Liver (tissue), 9 donors: ENCODE measurements around the gene GRIN1. TPM values are rescaled to one million over a fixed set of nuclear protein-coding genes. Genes with fewer than 3 reads are reported as not detected.

ENCODE experiments used
- DNase-seq: peaks from one replicate; pipeline ENCODE4 v3.0.0-alpha.2; 2017; ENCODE audit warnings: low spot score
- H3K27ac ChIP-seq, 2 donors: one replicate each; pipeline ENCODE4 v1.7.0; 2013; ENCODE audit warnings: inconsistent platforms in 2 of 2, low read length in 2 of 2, control low read depth in 1 of 2, low read depth in 1 of 2, mild to moderate bottlenecking in 1 of 2
- H3K27me3 ChIP-seq, 4 donors: one replicate each; pipeline versions ENCODE4 v1.6.1 to v1.7.0; 2013; ENCODE audit warnings: low read length in 3 of 4, inconsistent platforms in 1 of 4, mild to moderate bottlenecking in 1 of 4, moderate library complexity in 1 of 4; ENCODE audit not compliant: control insufficient read depth in 4 of 4, insufficient read depth in 4 of 4
- H3K36me3 ChIP-seq, 4 donors: one replicate each; pipeline versions ENCODE4 v1.6.1 to v1.7.0; 2013; ENCODE audit warnings: low read length in 3 of 4, mild to moderate bottlenecking in 3 of 4, low read depth in 1 of 4, moderate library complexity in 1 of 4; ENCODE audit not compliant: control insufficient read depth in 4 of 4, insufficient read depth in 3 of 4
- H3K4me1 ChIP-seq, 4 donors: one replicate each; pipeline versions ENCODE4 v1.6.1 to v1.7.0; 2013; ENCODE audit warnings: low read length in 3 of 4, mild to moderate bottlenecking in 3 of 4, moderate library complexity in 1 of 4; ENCODE audit not compliant: control insufficient read depth in 4 of 4, insufficient read depth in 4 of 4
- H3K4me3 ChIP-seq, 3 donors: one replicate each; pipeline versions ENCODE4 v1.6.1 to v1.7.0; 2013; ENCODE audit warnings: low read length in 3 of 3, control low read depth in 1 of 3, low read depth in 1 of 3, mild to moderate bottlenecking in 1 of 3
- H3K9ac ChIP-seq, 2 donors: one replicate each; pipeline ENCODE4 v1.7.0; 2013; ENCODE audit warnings: low read length in 2 of 2, mild to moderate bottlenecking in 2 of 2, moderate library complexity in 2 of 2, control low read depth in 1 of 2, low read depth in 1 of 2
- H3K9me3 ChIP-seq, 4 donors: one replicate each; pipeline versions ENCODE4 v1.6.1 to v1.7.0; 2013; ENCODE audit warnings: low read length in 3 of 4; ENCODE audit not compliant: control insufficient read depth in 4 of 4
- EGR1 ChIP-seq, 2 donors: IDR thresholded peaks; 2 replicates each; pipeline ENCODE4 v1.6.1; 2016 to 2018; ENCODE audit warnings: antibody characterized with exemption in 2 of 2, low read depth in 2 of 2
- FOXA1 ChIP-seq: IDR thresholded peaks from 2 replicates; pipeline ENCODE4 v1.6.1; 2016; ENCODE audit warnings: antibody characterized with exemption
- GABPA ChIP-seq, 2 donors: IDR thresholded peaks in 1 of 2; conservative IDR thresholded peaks in 1 of 2; 2 replicates each; pipeline ENCODE4 v1.6.1; 2016; ENCODE audit warnings: antibody characterized with exemption in 2 of 2, mild to moderate bottlenecking in 1 of 2, moderate library complexity in 1 of 2
- HNF4A ChIP-seq, 2 donors: conservative IDR thresholded peaks; 2 replicates each; pipeline ENCODE4 v1.6.1; 2016; ENCODE audit warnings: antibody characterized with exemption in 2 of 2, mild to moderate bottlenecking in 2 of 2
- HNF4G ChIP-seq: IDR thresholded peaks from 2 replicates; pipeline ENCODE4 v1.6.1; 2016; ENCODE audit warnings: antibody characterized with exemption
- MAX ChIP-seq: IDR thresholded peaks from 2 replicates; pipeline ENCODE4 v1.6.1; 2016; ENCODE audit warnings: antibody characterized with exemption
- NR2F2 ChIP-seq: IDR thresholded peaks from 2 replicates; pipeline ENCODE4 v1.6.1; 2016; ENCODE audit warnings: antibody characterized with exemption
- RAD21 ChIP-seq, 2 donors: IDR thresholded peaks; 2 replicates each; pipeline ENCODE4 v1.6.1; 2016; ENCODE audit warnings: antibody characterized with exemption in 2 of 2, mild to moderate bottlenecking in 2 of 2
- SP1 ChIP-seq: IDR thresholded peaks from 2 replicates; pipeline ENCODE4 v1.6.1; 2018; ENCODE audit warnings: antibody characterized with exemption, mild to moderate bottlenecking
- TAF1 ChIP-seq: conservative IDR thresholded peaks from 2 replicates; pipeline ENCODE4 v1.6.1; 2016; ENCODE audit warnings: antibody characterized with exemption, mild to moderate bottlenecking
- YY1 ChIP-seq: IDR thresholded peaks from 2 replicates; pipeline ENCODE4 v1.6.1; 2016; ENCODE audit warnings: antibody characterized with exemption, mild to moderate bottlenecking
- WGBS: extraction: QIAGEN DNeasy Blood & Tissue Kit; methylation state at CpG from one replicate; pipeline ENCODE4 v1.1.7; 2013; 5-methylcytosine and 5-hydroxymethylcytosine counted together
- polyA plus RNA-seq, 2 donors: library from polyadenylated mRNA; stranded (reverse) in 1 of 2; unstranded in 1 of 2; fragments of 200-250 nt in 1 of 2; fragments of >200 nt in 1 of 2; fragmentation: Nextera tagmentation in 1 of 2; extraction: Ambion mirVana in 1 of 2; gene quantifications; one replicate each; pipeline versions ENCODE4 v1.2.1 to v1.2.3, GENCODE V29; 2013 to 2015
- total RNA-seq, 2 donors: library from RNA; depleted of rRNA; stranded (reverse); fragments of >200 nt; gene quantifications; one replicate each; pipeline ENCODE4 v1.2.3, GENCODE V29; 2014
- TF ChIP-seq, protein P1 (sequence below): fragments of 150-350 bp; IDR thresholded peaks from 2 replicates; pipeline ENCODE4 v1.5.1; 2017; ENCODE audit warnings: improper control_type of control experiment, low read depth, low read length; ENCODE audit not compliant: missing input control
- TF ChIP-seq, protein P2 (sequence below): IDR thresholded peaks from 2 replicates; pipeline ENCODE4 v1.6.1; 2016; ENCODE audit warnings: antibody characterized with exemption, mild to moderate bottlenecking
- TF ChIP-seq, protein P3 (sequence below): IDR thresholded peaks from 2 replicates; pipeline ENCODE4 v1.6.1; 2016; ENCODE audit warnings: antibody characterized with exemption
- TF ChIP-seq, protein P4 (sequence below): IDR thresholded peaks from 2 replicates; pipeline ENCODE4 v1.6.1; 2016; ENCODE audit warnings: antibody characterized with exemption
- donor health status: healthy.
- donor health status: healthy.
- donor health status: healthy.
- donor health status: healthy.
- donor health status: healthy.

Gene GRIN1
- total and polyA plus RNA-seq, 4 donors, result 0.05 TPM; not detected in 3

- Histone ChIP-seq H3K36me3 (no peaks in the 10 kb centered on the region), H3K4me1 (no peaks in the 10 kb centered on the region), H3K27ac (no peak overlapping the region), H3K9me3 (no peaks in the 10 kb centered on the region), H3K9ac (no peak overlapping the region), H3K4me3 (no peak overlapping the region), H3K27me3 (peaks cover 0 to 5% (median 3%) of the 10 kb centered on the region in 4 donors)
- 56% methylated on average over 49 of the region's 49 CpGs for WGBS
- TF ChIP-seq GABPA (IDR thresholded peaks at IDR 0.05 in 1 of 2, conservative IDR thresholded peaks at IDR 0.05 in 1 of 2) (no peak), SP1 (no peak), HNF4G (no peak), FOXA1 (no peak), NR2F2 (no peak), TAF1 (no peak), EGR1 (IDR thresholded peaks at IDR 0.05; ENCODE audit: low read depth in 2 of 2) (no peak), HNF4A (conservative IDR thresholded peaks at IDR 0.05) (no peak), YY1 (no peak), MAX (no peak), RAD21 (IDR thresholded peaks at IDR 0.05) (no peak)
- TF ChIP-seq, protein P1, sequence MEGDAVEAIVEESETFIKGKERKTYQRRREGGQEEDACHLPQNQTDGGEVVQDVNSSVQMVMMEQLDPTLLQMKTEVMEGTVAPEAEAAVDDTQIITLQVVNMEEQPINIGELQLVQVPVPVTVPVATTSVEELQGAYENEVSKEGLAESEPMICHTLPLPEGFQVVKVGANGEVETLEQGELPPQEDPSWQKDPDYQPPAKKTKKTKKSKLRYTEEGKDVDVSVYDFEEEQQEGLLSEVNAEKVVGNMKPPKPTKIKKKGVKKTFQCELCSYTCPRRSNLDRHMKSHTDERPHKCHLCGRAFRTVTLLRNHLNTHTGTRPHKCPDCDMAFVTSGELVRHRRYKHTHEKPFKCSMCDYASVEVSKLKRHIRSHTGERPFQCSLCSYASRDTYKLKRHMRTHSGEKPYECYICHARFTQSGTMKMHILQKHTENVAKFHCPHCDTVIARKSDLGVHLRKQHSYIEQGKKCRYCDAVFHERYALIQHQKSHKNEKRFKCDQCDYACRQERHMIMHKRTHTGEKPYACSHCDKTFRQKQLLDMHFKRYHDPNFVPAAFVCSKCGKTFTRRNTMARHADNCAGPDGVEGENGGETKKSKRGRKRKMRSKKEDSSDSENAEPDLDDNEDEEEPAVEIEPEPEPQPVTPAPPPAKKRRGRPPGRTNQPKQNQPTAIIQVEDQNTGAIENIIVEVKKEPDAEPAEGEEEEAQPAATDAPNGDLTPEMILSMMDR, result no peak
- TF ChIP-seq, protein P2, sequence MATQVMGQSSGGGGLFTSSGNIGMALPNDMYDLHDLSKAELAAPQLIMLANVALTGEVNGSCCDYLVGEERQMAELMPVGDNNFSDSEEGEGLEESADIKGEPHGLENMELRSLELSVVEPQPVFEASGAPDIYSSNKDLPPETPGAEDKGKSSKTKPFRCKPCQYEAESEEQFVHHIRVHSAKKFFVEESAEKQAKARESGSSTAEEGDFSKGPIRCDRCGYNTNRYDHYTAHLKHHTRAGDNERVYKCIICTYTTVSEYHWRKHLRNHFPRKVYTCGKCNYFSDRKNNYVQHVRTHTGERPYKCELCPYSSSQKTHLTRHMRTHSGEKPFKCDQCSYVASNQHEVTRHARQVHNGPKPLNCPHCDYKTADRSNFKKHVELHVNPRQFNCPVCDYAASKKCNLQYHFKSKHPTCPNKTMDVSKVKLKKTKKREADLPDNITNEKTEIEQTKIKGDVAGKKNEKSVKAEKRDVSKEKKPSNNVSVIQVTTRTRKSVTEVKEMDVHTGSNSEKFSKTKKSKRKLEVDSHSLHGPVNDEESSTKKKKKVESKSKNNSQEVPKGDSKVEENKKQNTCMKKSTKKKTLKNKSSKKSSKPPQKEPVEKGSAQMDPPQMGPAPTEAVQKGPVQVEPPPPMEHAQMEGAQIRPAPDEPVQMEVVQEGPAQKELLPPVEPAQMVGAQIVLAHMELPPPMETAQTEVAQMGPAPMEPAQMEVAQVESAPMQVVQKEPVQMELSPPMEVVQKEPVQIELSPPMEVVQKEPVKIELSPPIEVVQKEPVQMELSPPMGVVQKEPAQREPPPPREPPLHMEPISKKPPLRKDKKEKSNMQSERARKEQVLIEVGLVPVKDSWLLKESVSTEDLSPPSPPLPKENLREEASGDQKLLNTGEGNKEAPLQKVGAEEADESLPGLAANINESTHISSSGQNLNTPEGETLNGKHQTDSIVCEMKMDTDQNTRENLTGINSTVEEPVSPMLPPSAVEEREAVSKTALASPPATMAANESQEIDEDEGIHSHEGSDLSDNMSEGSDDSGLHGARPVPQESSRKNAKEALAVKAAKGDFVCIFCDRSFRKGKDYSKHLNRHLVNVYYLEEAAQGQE, result no peak
- TF ChIP-seq, protein P3, sequence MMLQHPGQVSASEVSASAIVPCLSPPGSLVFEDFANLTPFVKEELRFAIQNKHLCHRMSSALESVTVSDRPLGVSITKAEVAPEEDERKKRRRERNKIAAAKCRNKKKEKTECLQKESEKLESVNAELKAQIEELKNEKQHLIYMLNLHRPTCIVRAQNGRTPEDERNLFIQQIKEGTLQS, result no peak
- TF ChIP-seq, protein P4, sequence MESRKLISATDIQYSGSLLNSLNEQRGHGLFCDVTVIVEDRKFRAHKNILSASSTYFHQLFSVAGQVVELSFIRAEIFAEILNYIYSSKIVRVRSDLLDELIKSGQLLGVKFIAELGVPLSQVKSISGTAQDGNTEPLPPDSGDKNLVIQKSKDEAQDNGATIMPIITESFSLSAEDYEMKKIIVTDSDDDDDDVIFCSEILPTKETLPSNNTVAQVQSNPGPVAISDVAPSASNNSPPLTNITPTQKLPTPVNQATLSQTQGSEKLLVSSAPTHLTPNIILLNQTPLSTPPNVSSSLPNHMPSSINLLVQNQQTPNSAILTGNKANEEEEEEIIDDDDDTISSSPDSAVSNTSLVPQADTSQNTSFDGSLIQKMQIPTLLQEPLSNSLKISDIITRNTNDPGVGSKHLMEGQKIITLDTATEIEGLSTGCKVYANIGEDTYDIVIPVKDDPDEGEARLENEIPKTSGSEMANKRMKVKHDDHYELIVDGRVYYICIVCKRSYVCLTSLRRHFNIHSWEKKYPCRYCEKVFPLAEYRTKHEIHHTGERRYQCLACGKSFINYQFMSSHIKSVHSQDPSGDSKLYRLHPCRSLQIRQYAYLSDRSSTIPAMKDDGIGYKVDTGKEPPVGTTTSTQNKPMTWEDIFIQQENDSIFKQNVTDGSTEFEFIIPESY, result no peak
- DNase-seq, result no peak
These were observed 7.0 kb downstream of the GRIN1 start for GRCh38 chr9:137145731-137146526.
